Measurements from ENCODE around the gene DMKN.

- no peak for TF ChIP-seq CTCF (IDR thresholded peaks at IDR 0.05; ENCODE audit: control extremely low read depth in 1 of 3, insufficient read depth in 1 of 3, low read depth in 1 of 3, low read length in 3 of 3)
- TF ChIP-seq, protein P1, sequence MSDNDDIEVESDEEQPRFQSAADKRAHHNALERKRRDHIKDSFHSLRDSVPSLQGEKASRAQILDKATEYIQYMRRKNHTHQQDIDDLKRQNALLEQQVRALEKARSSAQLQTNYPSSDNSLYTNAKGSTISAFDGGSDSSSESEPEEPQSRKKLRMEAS (IDR thresholded peaks at IDR 0.05) = no peak
- TF ChIP-seq POLR2A (IDR thresholded peaks at IDR 0.05; ENCODE audit: control extremely low read depth in 1 of 2, low read depth in 2 of 2, low read length in 2 of 2) = no peak
- TF ChIP-seq EP300 (IDR thresholded peaks at IDR 0.05; ENCODE audit: borderline replicate concordance in 1 of 2, low read depth in 2 of 2, low read length in 2 of 2) = no peak
- TF ChIP-seq EZH2 (IDR thresholded peaks at IDR 0.05; ENCODE audit: low read depth, low read length, severe bottlenecking) = no peak
- TF ChIP-seq PHF8 (conservative IDR thresholded peaks at IDR 0.05; ENCODE audit: low read depth, low read length) = no peak
- no peak for TF ChIP-seq RAD21 (IDR thresholded peaks at IDR 0.05 in 1 of 2, conservative IDR thresholded peaks at IDR 0.05 in 1 of 2; ENCODE audit: low read depth in 2 of 2, low read length in 2 of 2)
- TF ChIP-seq JUN (IDR thresholded peaks at IDR 0.05; ENCODE audit: low read depth, low read length) = no peak
- TF ChIP-seq SIX5 (IDR thresholded peaks at IDR 0.05; ENCODE audit: low read depth, low read length) = no peak
- TF ChIP-seq CREB1 (IDR thresholded peaks at IDR 0.05) = no peak
- TF ChIP-seq ASH2L (IDR thresholded peaks at IDR 0.05; ENCODE audit: low read length) = no peak
- TF ChIP-seq RNF2 (IDR thresholded peaks at IDR 0.05; ENCODE audit: borderline replicate concordance, low read depth, low read length, missing control alignments, poor library complexity, severe bottlenecking) = no peak
- TF ChIP-seq POLR2AphosphoS5 (IDR thresholded peaks at IDR 0.05; ENCODE audit: low read depth, low read length) = no peak
- TF ChIP-seq TAF1 (IDR thresholded peaks at IDR 0.05; ENCODE audit: low read depth, low read length) = no peak
Observed at GRCh38 chr19:35484252-35485036, 29.0 kb downstream of the DMKN start.

All from H1 (cell line).